ENCODE measurements around the gene PM20D2.

DNA sequence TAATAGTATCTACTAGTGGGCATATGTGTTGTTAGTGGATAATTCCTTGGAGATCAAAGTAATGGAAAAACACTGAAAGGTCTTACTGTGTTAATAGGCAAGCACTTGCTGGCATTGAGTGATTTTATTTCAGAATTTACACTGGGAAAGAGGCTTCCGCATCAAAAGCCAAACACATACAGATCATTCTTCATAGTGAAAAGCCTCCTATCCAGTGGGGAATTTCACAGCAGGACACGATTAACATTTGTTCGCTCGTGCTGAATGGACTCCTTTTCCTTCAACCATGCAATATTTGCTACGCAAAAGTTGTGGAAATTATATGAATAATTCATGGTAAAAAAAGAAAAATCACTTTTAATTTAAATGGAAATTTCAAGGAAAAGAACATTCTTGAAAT, 44.9 kb downstream of the PM20D2 start:
- TF ChIP-seq POLR2A (IDR thresholded peaks at IDR 0.05): no peak
- TF ChIP-seq POLR2AphosphoS5 (IDR thresholded peaks at IDR 0.05): no peak
- TF ChIP-seq, protein P1, sequence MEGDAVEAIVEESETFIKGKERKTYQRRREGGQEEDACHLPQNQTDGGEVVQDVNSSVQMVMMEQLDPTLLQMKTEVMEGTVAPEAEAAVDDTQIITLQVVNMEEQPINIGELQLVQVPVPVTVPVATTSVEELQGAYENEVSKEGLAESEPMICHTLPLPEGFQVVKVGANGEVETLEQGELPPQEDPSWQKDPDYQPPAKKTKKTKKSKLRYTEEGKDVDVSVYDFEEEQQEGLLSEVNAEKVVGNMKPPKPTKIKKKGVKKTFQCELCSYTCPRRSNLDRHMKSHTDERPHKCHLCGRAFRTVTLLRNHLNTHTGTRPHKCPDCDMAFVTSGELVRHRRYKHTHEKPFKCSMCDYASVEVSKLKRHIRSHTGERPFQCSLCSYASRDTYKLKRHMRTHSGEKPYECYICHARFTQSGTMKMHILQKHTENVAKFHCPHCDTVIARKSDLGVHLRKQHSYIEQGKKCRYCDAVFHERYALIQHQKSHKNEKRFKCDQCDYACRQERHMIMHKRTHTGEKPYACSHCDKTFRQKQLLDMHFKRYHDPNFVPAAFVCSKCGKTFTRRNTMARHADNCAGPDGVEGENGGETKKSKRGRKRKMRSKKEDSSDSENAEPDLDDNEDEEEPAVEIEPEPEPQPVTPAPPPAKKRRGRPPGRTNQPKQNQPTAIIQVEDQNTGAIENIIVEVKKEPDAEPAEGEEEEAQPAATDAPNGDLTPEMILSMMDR (IDR thresholded peaks at IDR 0.05): no peak

All from sigmoid colon (tissue), 4 donors.